GM19025 (cell line): Measurements from ENCODE around the gene SPTAN1.
"Not testable (repeated sequence)": the region's sequence is repeated elsewhere in the genome, so short reads cannot be mapped to it uniquely, and the experiment has no call there.

Source experiments
- ATAC-seq: cut with Tn5 transposase; IDR thresholded peaks from one replicate; pipeline ENCODE4 v1.9.1; 2021; ENCODE audit warnings: mild to moderate bottlenecking, low read depth, moderate library complexity; ENCODE audit not compliant: unreplicated experiment

SPTAN1 gene

GRCh38 chr9:128552153-128552743 is at the start of gene SPTAN1:
Gene SPTAN1, plus strand, starts transcription at chr9:128552587. Its CDS starts 14,154 bp downstream, at chr9:128566741.
- peak; percentile 72 for ATAC-seq

- not testable (repeated sequence) for ATAC-seq
These were observed 49.0 kb upstream of the SPTAN1 start for GRCh38 chr9:128503415-128503825.

GRCh38 chr9:128503870-128504269 is 48.5 kb upstream of the SPTAN1 start:
- no peak for ATAC-seq

GRCh38 chr9:128504485-128505413 is 47.6 kb upstream of the SPTAN1 start, which contains the start of gene GLE1:
Gene GLE1, plus strand, starts transcription at chr9:128504719. Its CDS starts 87 bp downstream, at chr9:128504806.
- ATAC-seq: peak; percentile 83

GRCh38 chr9:128505414-128505765 is 47.0 kb upstream of the SPTAN1 start:
- no peak for ATAC-seq

GRCh38 chr9:128505906-128506305 is 46.5 kb upstream of the SPTAN1 start:
- not testable (repeated sequence) for ATAC-seq

GRCh38 chr9:128512820-128513219 is 39.6 kb upstream of the SPTAN1 start:
- no peak for ATAC-seq

GRCh38 chr9:128521956-128522355 is 30.4 kb upstream of the SPTAN1 start:
- no peak for ATAC-seq

- no peak for ATAC-seq
These were observed 29.0 kb upstream of the SPTAN1 start for GRCh38 chr9:128523199-128523925.

GRCh38 chr9:128526720-128527119 is 25.7 kb upstream of the SPTAN1 start:
- ATAC-seq: no peak

GRCh38 chr9:128528445-128529160 is 23.8 kb upstream of the SPTAN1 start:
- no peak for ATAC-seq

GRCh38 chr9:128529191-128529590 is 23.2 kb upstream of the SPTAN1 start:
- ATAC-seq: no peak

- ATAC-seq: no peak
These were observed 19.8 kb upstream of the SPTAN1 start for GRCh38 chr9:128532581-128532980.

- no peak for ATAC-seq
These were observed 11.6 kb upstream of the SPTAN1 start for GRCh38 chr9:128540634-128541360.

- no peak for ATAC-seq
These were observed 5.9 kb upstream of the SPTAN1 start for GRCh38 chr9:128546504-128546903.

- ATAC-seq: no peak
These were observed 3.5 kb upstream of the SPTAN1 start for GRCh38 chr9:128548876-128549275.

- no peak for ATAC-seq
These were observed 2.2 kb upstream of the SPTAN1 start for GRCh38 chr9:128550226-128550625.

- ATAC-seq: no peak
These were observed 1.4 kb upstream of the SPTAN1 start for GRCh38 chr9:128550770-128551656.

- no peak for ATAC-seq
These were observed 682 bp upstream of the SPTAN1 start for GRCh38 chr9:128551657-128552152.
